ENCODE results near the gene SLC25A21. TPM values are rescaled to one million over a fixed set of nuclear protein-coding genes. Genes with fewer than 3 reads are reported as not detected.
"Not testable (repeated sequence)": the region's sequence is repeated elsewhere in the genome, so short reads cannot be mapped to it uniquely, and the experiment has no call there.

The SLC25A21 gene
- total RNA-seq, 1 donor from 2014 or later: 0.81 TPM

DNA sequence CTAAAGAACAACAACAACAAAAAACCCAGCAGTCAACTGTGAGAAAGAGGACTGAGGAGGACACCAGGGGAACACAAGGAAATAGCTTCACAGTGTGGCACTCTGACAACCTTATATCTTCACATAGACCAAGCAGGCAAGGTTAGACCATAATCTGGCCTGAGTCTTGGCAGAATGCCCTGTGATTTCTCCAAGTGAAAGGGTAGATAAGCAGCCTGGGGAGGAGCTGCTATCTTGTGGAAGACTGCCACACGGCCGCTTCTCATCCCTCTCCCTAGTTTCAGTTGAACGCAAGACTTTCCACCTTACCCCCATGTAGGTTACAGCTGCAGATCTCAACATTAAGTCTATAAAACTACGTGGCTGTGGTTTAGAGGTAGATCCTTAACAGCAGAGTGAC is 3.7 kb downstream of the SLC25A21 start:
- no peak for DNase-seq (ENCODE audit: low read depth)
- H3K4me3 ChIP-seq (ENCODE audit: low read depth, low read length): no peak overlapping the region
- TF ChIP-seq, protein P1, sequence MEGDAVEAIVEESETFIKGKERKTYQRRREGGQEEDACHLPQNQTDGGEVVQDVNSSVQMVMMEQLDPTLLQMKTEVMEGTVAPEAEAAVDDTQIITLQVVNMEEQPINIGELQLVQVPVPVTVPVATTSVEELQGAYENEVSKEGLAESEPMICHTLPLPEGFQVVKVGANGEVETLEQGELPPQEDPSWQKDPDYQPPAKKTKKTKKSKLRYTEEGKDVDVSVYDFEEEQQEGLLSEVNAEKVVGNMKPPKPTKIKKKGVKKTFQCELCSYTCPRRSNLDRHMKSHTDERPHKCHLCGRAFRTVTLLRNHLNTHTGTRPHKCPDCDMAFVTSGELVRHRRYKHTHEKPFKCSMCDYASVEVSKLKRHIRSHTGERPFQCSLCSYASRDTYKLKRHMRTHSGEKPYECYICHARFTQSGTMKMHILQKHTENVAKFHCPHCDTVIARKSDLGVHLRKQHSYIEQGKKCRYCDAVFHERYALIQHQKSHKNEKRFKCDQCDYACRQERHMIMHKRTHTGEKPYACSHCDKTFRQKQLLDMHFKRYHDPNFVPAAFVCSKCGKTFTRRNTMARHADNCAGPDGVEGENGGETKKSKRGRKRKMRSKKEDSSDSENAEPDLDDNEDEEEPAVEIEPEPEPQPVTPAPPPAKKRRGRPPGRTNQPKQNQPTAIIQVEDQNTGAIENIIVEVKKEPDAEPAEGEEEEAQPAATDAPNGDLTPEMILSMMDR (conservative IDR thresholded peaks at IDR 0.05; ENCODE audit: low read depth, low read length): no peak

DNA sequence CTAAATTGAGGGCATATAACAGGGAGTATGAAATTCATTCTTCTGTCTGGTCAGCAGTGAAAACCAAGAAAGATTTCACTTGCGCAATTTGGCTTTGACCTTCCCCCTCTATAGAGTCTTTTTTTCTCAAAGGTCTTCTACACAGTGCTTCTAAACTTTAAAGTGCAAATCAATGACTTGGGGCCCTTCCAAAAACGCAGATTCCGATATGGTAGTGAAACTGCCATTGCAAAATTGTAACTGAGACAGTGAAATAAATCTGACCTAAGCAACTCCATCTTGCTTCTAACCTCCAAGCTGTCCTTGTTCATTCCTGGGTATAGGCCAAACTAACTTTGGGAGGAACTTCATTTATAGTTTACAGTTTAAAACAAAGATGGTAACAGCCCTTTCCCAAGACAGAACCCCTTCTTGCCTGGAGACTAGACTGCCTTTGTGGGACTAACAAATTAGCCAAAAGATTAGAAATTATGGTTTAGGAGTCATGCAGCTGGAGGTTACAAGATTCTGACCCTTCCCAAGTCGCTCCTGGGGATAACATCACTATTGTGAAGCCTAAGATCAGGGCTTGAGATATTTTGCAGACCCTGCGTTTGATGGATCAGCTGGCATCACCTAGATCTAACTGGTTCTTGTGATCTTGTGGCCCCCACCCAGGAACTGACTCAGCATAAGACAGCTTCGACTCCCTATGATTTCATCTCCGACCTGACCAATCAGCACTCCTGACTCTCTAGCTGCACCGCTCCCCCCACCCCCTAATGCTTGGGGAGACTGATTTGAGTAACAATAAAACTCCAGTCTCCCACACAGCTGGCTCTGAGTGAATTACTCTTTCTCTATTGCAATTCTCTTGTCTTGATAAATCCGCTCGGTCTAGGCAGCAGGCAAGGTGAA is 5.0 kb downstream of the SLC25A21 start:
- TF ChIP-seq, protein P1 (conservative IDR thresholded peaks at IDR 0.05; ENCODE audit: low read depth, low read length): no peak
- H3K4me3 ChIP-seq (ENCODE audit: low read depth, low read length): no peak overlapping the region
- no peak for DNase-seq (ENCODE audit: low read depth)

DNA sequence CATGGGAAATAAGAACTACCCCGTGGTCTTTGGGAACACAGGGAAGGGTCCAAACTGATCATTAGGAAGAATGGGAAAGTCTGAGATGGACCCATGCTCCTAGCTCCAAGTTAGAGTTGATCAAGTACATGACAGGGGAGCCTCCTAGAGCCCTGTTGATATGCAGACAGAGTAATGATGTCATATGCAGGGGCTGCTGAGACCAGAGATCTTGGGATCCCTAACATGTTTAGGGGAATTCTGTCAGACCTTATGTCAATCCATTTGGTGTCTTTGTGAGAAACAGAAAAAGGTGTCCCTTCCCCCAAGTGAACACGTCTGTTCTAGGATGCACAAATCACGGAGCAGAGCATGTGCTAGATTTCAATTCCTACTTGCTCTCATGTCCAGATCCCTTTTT is 6.6 kb downstream of the SLC25A21 start:
- DNase-seq (ENCODE audit: low read depth): no peak
- no peak overlapping the region for H3K4me3 ChIP-seq (ENCODE audit: low read depth, low read length)
- TF ChIP-seq, protein P1 (conservative IDR thresholded peaks at IDR 0.05; ENCODE audit: low read depth, low read length): no peak

DNA sequence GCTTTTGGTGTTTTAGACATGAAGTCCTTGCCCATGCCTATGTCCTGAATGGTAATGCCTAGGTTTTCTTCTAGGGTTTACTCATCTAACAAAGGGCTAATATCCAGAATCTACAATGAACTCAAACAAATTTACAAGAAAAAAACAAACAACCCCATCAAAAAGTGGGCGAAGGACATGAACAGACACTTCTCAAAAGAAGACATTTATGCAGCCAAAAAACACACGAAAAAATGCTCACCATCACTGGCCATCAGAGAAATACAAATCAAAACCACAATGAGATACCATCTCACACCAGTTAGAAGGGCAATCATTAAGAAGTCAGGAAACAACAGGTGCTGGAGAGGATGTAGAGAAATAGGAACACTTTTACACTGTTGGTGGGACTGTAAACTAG is 10.1 kb downstream of the SLC25A21 start:
- not testable (repeated sequence) for H3K4me3 ChIP-seq (ENCODE audit: low read depth, low read length); DNase-seq (ENCODE audit: low read depth)

- no peak overlapping the region for H3K4me3 ChIP-seq (ENCODE audit: low read depth, low read length)
- DNase-seq (ENCODE audit: low read depth): no peak
- TF ChIP-seq, protein P1 (conservative IDR thresholded peaks at IDR 0.05; ENCODE audit: low read depth, low read length): no peak
These were observed 14.4 kb downstream of the SLC25A21 start for GRCh38 chr14:37157987-37158386.

- no peak for DNase-seq (ENCODE audit: low read depth)
- H3K4me3 ChIP-seq (ENCODE audit: low read depth, low read length): no peak overlapping the region
- TF ChIP-seq, protein P1 (conservative IDR thresholded peaks at IDR 0.05; ENCODE audit: low read depth, low read length): no peak
These were observed 18.9 kb downstream of the SLC25A21 start for GRCh38 chr14:37153483-37153882.

GRCh38 chr14:37153005-37153404 is 19.4 kb downstream of the SLC25A21 start:
- no peak overlapping the region for H3K4me3 ChIP-seq (ENCODE audit: low read depth, low read length)
- TF ChIP-seq, protein P1 (conservative IDR thresholded peaks at IDR 0.05; ENCODE audit: low read depth, low read length): no peak
- no peak for DNase-seq (ENCODE audit: low read depth)

Measured in epithelial cell of proximal tubule (primary cell).